ENCODE measurements around the gene CTNND2.

Gene CTNND2

DNA sequence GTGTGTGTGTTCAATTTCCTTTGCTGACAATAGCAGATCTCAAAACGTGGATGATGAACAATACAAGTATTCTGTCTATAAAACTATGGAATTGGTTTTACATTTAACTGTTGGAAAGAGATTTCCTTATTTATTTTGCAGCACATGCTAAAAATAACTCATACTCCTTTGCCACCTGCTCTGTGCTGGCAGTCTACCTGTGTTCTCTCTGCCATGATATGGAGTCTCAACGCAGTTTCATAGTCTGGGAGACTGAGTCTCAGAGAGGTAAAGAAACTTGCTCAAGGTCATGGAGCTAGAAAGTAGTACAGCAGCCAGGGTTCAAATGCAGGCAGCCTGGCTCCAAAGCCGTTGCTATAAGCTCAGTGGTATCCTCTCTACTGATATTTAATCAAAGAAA lies 677.2 kb downstream of the CTNND2 start:
- no peak for DNase-seq

- DNase-seq: no peak
These were observed 679.6 kb downstream of the CTNND2 start for GRCh38 chr5:11224436-11225187.

DNA sequence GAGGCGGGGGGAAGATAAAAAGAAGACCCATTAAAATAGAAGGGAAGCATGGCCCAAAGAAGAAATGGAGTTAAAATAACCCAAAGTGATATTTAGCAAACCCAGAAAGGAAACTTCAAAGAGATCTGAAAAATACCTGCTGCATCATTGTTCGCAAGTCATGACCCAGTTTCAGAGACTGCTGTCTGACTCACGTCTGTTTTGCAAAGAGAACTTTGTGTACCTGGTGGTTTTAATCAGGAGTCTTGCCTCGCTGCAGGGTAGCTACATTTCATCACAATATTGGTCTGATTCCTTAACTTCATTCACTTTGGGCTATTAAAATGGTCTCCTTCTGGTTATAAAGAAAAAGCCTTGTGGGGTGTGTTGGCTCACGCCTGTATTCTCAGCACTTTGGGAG lies 682.1 kb downstream of the CTNND2 start:
- DNase-seq: no peak

DNA sequence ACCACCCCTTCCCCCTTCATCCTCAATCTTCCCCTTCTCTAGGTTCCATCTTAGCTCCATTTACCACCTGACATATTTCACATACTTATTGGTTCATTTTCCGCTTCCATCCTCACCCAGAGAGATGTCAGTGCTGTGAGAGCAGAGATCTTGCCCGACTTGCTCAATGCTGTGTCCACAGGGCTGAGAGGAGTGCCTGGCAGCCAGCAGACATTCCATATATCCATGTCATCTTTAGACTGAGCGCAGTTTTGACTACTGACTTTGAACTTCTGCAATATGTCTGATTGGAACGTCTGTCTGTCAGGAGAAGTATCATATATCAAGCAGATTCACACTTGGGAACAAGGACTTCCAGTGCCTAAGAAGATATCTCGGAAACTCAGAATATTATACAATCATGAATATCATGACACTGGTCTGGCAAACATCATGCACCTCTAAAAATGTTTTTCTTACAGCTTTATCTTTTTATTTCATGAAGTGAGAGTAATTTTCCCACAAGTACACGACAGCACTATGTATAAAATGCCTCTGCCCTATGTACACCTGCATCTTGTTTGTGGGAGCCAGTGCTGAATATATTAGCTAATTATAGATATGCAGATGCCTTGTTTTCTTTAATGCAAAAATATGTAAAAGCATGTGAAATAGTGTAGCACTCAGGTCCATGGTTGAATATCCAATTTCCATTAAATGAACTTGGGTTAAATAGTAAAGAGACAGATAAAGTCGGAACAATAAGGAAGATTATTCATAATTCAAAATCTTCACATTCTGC lies 689.2 kb downstream of the CTNND2 start:
- no peak for DNase-seq

DNA sequence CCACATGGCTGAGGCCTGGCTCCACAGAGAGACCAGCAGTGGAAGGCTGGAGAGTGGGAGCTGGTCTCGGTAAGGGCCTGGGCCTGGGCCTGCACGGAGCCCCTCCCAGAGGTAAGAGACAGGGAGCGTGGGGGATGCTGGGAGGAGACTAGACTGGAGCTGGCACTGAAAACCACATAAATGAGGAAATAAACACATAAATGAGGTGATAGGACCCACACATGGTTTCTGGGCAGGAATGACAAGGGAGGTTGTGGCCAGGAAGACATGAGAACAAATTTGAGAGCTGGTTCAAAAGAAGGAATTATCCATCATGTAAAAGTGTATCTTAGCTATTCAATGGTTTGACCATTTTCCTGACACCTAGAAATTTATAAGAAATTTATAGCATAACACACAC lies 691.5 kb downstream of the CTNND2 start:
- no peak for DNase-seq

DNA sequence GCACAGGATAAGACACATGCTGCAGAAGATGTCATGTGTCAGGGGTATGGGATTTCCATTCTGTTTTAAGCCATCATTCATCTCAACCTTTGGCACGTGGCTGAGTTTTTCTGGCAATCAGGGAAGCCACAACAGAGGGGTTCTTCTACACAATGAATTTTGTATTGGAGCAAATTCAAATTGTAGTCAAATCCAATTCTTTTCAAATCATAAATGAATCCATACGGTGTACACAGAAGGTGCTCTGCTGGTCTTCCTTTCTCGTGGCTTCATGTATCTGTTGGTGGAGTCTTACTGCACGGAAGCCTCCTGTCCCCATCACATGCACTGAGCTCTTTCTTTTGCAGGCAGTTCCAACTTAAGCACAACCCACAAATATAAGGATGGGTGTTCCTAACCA lies 706.5 kb downstream of the CTNND2 start:
- DNase-seq: no peak

GRCh38 chr5:11191673-11192072 lies 712.6 kb downstream of the CTNND2 start:
- no peak for DNase-seq

GRCh38 chr5:11182441-11183080 lies 721.7 kb downstream of the CTNND2 start:
- DNase-seq: no peak

DNA sequence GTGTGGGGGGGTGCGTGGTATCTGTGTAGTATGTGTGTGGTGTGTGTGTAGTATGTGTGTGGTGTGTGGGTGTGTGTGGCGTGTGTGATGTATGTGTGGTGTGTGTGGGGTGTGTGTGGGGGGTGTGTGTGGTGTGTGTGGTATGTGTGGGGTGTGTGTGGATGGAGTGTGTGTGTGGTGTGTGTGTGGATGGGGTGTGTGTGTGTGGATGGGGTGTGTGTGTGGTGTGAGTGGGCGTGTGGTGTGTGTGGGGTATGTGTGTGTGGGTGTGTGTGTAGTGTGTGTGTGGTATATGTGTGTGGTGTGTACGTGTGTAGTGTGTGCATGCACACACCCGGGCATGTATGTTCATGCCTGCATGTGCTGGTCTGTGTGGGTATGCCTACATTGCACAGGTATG lies 722.3 kb downstream of the CTNND2 start:
- no peak for DNase-seq

GRCh38 chr5:11180890-11181289 lies 723.4 kb downstream of the CTNND2 start:
- no peak for DNase-seq

DNA sequence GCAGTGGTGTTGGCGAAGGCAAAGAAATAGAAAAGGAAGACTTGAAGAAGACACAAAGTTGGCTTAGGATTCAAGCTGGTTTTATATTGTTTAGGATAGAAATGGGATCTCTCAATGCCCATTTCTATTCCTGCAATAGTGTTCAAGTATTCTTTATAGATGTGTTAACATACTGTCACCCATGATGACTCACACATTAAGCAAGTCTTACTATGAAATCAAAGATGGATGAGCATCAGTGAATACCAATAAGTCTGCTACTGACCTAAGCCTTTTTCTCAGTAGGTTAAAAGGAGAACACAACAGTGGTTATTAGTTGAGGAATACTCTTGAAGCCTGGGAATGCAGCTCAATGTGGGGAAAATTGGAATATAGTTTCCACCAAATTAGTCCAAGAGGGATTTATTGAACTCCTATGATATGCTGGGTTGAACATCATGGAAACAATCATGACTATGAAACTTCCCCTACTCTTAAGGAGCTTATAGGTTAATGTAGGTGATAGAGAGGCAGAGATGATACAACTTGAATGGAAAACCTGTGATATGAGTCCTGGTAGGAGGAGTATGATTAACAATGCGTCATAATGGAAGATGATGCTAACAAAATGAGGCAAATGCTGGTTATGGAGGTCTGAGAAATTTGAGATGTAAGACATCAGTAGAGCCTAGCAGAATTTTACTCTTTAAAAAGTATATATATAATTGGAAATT lies 726.1 kb downstream of the CTNND2 start:
- DNase-seq: no peak

DNA sequence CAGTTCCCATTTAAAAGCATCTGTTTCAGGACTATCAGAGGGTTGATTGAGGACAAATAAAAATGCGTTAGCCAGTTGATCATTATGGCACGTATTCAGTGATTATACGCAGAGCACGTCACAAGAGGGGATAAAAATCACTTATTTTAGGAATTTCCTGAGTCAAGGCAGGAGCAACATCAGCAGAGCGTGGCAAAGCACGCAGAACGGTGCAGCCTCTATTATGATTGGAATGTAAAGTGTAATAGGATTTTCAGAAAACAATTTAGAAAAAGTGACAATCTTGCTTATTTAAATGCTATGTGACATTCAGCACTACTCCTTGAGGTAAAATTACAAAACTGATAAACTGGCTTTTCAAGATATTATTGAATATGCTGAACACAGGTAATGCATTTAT lies 729.7 kb downstream of the CTNND2 start:
- no peak for DNase-seq

DNA sequence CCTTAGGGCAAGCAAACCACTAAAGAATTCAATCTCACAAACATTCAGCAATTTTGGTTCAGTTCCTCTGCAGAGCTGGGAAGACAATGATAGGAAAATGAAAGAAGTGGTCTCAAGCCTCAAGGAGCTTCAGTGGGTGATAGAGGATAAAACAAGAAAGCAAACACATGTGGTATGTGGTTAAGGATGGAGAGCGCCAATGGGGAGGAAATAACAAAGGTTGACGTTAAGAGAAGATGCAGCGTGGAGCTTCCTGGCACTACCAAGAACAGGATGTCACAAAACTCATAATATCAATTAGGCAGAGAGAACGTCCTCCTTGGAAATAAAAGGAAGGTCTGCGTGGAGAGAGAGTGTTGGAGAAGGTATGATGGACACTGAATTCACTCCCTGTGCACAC lies 731.8 kb downstream of the CTNND2 start:
- DNase-seq: no peak

- DNase-seq: no peak
These were observed 733.0 kb downstream of the CTNND2 start for GRCh38 chr5:11171236-11171635.

DNA sequence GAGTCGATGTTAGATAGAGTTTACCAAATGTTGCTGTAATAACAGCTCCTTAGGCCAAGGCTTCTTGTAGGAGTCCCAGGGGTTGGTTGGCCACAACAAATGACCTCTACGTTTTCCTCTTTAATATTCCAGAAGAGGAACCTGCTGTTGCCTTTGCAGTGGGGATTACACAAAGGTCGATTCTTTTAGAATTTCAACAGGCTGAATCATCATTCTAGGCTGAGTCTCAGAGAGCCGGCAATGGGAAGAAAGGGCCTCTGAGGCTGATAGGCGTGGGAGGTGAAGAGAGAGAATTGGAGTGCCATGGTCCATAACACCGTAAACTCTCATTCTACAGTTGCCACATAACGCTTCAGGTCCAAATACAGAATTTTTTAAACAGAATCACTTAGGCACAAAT lies 737.3 kb downstream of the CTNND2 start:
- DNase-seq: no peak

DNA sequence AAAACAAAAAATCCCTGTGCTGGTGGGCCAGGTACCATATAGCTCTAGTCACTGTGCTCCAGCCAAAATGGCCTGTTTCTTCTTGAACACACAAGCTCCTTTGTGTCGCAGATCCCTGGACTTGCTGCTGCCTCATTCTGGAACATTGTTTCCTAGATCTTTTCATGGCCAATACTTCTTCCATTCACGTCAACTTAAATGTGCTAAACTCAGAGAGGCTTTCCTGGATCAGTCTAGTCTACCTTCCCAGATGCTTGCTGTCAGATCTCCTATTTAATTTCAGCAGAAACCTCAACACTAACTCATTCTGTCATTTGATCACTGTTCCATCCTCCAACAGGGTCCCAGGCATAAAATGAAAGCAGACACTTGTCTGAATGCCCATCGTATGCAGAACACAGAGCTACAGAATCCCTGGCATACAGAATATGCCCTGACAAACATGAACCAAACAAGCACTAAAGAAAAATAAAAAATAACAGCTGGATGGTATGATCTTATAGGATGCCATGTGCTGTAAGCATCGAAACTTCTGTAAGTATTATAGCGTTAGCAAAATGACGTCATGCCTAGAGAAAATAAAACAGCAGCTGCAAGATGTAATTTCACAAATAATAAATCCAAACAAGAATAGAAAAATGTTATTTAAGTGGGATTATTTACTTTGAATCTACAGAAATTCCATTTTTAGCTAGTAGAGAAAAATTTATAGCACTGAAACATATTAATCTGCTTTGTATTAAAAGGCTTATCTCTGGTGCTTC lies 739.5 kb downstream of the CTNND2 start:
- no peak for DNase-seq

DNA sequence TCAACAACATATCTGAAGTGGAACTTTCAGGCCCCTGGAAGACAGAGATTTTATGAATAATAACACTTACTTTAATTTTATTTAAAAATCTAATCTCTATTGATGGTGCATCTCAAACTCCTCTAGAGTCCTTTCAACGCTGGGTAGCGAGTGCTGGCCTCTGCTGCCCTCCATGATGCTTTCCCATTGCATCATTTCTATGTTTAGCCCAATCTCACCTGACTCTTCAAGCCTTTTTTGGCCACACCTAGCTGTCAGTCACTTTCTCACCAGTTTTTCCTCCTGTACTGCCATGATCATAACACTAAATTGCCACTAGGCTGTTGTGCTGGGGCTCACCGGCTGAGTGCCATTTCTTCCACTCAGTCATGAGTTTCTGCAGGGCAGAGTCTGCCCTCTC lies 747.1 kb downstream of the CTNND2 start:
- no peak for DNase-seq

DNA sequence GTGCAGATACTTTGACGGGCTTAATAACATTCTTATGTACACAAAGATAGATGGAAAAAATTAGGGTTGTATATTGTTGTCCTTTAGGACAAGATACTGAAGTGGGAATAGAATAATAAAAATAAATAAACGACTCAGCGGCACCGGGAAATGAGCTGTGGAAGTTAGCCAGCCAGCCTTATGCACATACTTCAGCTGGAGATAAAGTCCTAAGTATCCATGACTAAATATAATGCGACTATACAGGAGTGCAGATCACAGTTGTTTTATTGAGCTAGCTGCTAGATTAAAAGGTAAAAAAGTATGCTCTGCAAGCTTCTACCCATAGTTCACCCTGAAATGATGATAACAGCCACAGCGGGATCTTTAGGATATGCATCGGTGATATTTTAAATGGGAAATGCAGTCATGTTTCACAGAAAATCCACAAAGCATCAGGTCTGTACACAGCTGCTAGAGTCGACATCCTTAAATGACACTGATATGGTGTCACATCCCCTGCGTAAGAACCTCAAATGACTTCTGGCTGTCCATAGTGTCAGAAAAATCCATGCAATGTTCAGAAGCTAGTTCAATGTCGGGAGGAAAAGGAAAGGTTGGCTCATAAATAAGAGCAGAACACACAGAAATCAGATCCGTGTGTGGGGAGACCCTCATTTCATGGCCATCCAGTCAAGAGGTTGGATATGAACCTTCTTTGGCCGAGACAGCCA lies 750.4 kb downstream of the CTNND2 start:
- no peak for DNase-seq

- DNase-seq: no peak
These were observed 751.9 kb downstream of the CTNND2 start for GRCh38 chr5:11152368-11152767.

DNA sequence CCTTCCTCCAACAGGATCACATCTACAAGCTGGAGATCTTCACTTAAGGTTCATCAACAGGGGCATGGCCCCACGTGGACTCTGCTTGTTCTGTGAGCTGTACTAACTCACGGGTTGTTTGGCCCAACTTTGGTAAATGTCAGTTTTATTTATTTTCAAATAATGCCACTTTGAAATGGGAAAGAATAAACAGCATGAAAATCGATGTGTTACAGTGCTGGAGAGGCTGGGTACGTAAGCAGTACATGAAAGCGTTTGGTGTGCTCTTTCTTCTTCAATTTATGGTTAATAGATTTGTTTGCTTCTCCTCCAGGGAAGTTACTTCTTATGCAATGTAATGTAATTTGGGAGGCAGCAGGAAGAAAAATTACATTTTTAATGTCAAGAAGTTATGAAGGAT lies 753.3 kb downstream of the CTNND2 start:
- no peak for DNase-seq

- DNase-seq: no peak
These were observed 755.3 kb downstream of the CTNND2 start for GRCh38 chr5:11148810-11149539.

Data from femur (tissue), 1 donor.